H9 (cell line): ENCODE data around the gene GSKIP. TPM values are rescaled to one million over a fixed set of nuclear protein-coding genes. Genes with fewer than 3 reads are reported as not detected.

Source experiments
- DNase-seq: peaks from one replicate; pipeline ENCODE4 v3.0.0-alpha.2; 2017
- H2AFZ ChIP-seq: one replicate; pipeline ENCODE4 v1.6.1; 2013; ENCODE audit warnings: mild to moderate bottlenecking, low read length, control low read depth, moderate library complexity
- H2AK5ac ChIP-seq: 2 replicates; pipeline ENCODE4 v1.6.1; 2013; ENCODE audit warnings: low read length, control low read depth, mixed read lengths; ENCODE audit not compliant: insufficient read length
- H2BK120ac ChIP-seq: one replicate; pipeline ENCODE4 v1.6.1; 2013; ENCODE audit warnings: low read depth, mild to moderate bottlenecking, low read length, control low read depth, inconsistent platforms; ENCODE audit not compliant: poor library complexity, severe bottlenecking
- H2BK12ac ChIP-seq: 2 replicates; pipeline ENCODE4 v1.6.1; 2013; ENCODE audit warnings: low read length, control low read depth, mixed read lengths, low read depth; ENCODE audit not compliant: insufficient read length
- H2BK15ac ChIP-seq: 2 replicates; pipeline ENCODE4 v1.6.1; 2013; ENCODE audit warnings: low read depth, low read length, control low read depth
- H2BK20ac ChIP-seq: one replicate; pipeline ENCODE4 v1.6.1; 2013; ENCODE audit warnings: low read depth, mild to moderate bottlenecking, low read length, control low read depth, inconsistent platforms; ENCODE audit not compliant: poor library complexity, severe bottlenecking
- H2BK5ac ChIP-seq: 2 replicates; pipeline ENCODE4 v1.6.1; 2013; ENCODE audit warnings: low read length, control low read depth, mixed read lengths; ENCODE audit not compliant: insufficient read length
- H3K14ac ChIP-seq: 2 replicates; pipeline ENCODE4 v1.6.1; 2013; ENCODE audit warnings: low read length, control low read depth; ENCODE audit not compliant: insufficient read depth
- H3K18ac ChIP-seq: 2 replicates; pipeline ENCODE4 v1.6.1; 2013; ENCODE audit warnings: low read depth, mild to moderate bottlenecking, mixed read lengths, low read length, control low read depth; ENCODE audit not compliant: insufficient read length
- H3K23ac ChIP-seq: 2 replicates; pipeline ENCODE4 v1.6.1; 2013; ENCODE audit warnings: low read length, control low read depth, mixed read lengths, low read depth; ENCODE audit not compliant: insufficient read length
- H3K23me2 ChIP-seq: 2 replicates; pipeline ENCODE4 v1.6.1; 2013; ENCODE audit warnings: low read depth, mild to moderate bottlenecking, mixed read lengths, low read length, control low read depth; ENCODE audit not compliant: insufficient read length, poor library complexity, severe bottlenecking
- H3K27ac ChIP-seq: 2 replicates; pipeline ENCODE4 v1.5.1; 2013; ENCODE audit warnings: low read length, control low read depth, mixed read lengths, low read depth; ENCODE audit not compliant: insufficient read length
- H3K27me3 ChIP-seq: 2 replicates; pipeline ENCODE4 v1.6.1; 2013; ENCODE audit warnings: low read length, control low read depth, inconsistent platforms; ENCODE audit not compliant: insufficient read depth
- H3K4ac ChIP-seq: 2 replicates; pipeline ENCODE4 v1.6.1; 2013; ENCODE audit warnings: low read depth, mild to moderate bottlenecking, control low read depth, inconsistent platforms, low read length, moderate library complexity
- H3K4me1 ChIP-seq: 2 replicates; pipeline ENCODE4 v1.6.1; 2013; ENCODE audit warnings: low read length, control low read depth, inconsistent platforms; ENCODE audit not compliant: insufficient read depth
- H3K4me2 ChIP-seq: 2 replicates; pipeline ENCODE4 v1.6.1; 2013; ENCODE audit warnings: low read length, control low read depth, mixed read lengths; ENCODE audit not compliant: insufficient read length, insufficient read depth
- H3K56ac ChIP-seq: 2 replicates; pipeline ENCODE4 v1.6.1; 2013; ENCODE audit warnings: low read depth, mild to moderate bottlenecking, mixed read lengths, low read length, control low read depth; ENCODE audit not compliant: insufficient read length
- H3K79me1 ChIP-seq: 2 replicates; pipeline ENCODE4 v1.6.1; 2013; ENCODE audit warnings: low read depth, mild to moderate bottlenecking, moderate library complexity, low read length, control low read depth, inconsistent platforms; ENCODE audit not compliant: insufficient read depth, poor library complexity, severe bottlenecking
- H3K79me2 ChIP-seq: 2 replicates; pipeline ENCODE4 v1.6.1; 2013; ENCODE audit warnings: low read length, control low read depth, inconsistent platforms; ENCODE audit not compliant: insufficient read depth
- H3K9ac ChIP-seq: 2 replicates; pipeline ENCODE4 v1.6.1; 2013; ENCODE audit warnings: low read length, control low read depth, mixed read lengths; ENCODE audit not compliant: insufficient read length; ENCODE audit errors: extremely low read depth
- H3K9me3 ChIP-seq: one replicate; pipeline ENCODE4 v1.6.1; 2013; ENCODE audit warnings: low read depth, low read length, inconsistent platforms; ENCODE audit not compliant: control insufficient read depth
- H3T11ph ChIP-seq: one replicate; pipeline ENCODE4 v1.6.1; 2013; ENCODE audit warnings: mild to moderate bottlenecking, low read length, control low read depth, inconsistent platforms
- H4K20me1 ChIP-seq: one replicate; pipeline ENCODE4 v1.6.1; 2013; ENCODE audit not compliant: control insufficient read depth, insufficient read length, insufficient read depth
- H4K5ac ChIP-seq: 2 replicates; pipeline ENCODE4 v1.6.1; 2013; ENCODE audit warnings: low read depth, mild to moderate bottlenecking, mixed read lengths, low read length, control low read depth; ENCODE audit not compliant: insufficient read length
- H4K8ac ChIP-seq: replicated peaks from 2 replicates; pipeline ENCODE4 v1.6.1; 2013; ENCODE audit warnings: low read length, control low read depth, mixed read lengths, low read depth; ENCODE audit not compliant: insufficient read length
- H4K91ac ChIP-seq: 2 replicates; pipeline ENCODE4 v1.6.1; 2013; ENCODE audit warnings: low read depth, mild to moderate bottlenecking, moderate library complexity, mixed read lengths, low read length, control low read depth; ENCODE audit not compliant: insufficient read length
- H3K27ac Mint-ChIP-seq, 3 experiments: 2 replicates in 2 of 3; 3 replicates in 1 of 3; pipeline ENCODE4 v1.8.0; 2020 to 2021; ENCODE audit warnings: mixed read lengths in 3 of 3, mild to moderate bottlenecking in 1 of 3, moderate library complexity in 1 of 3
- H3K27me3 Mint-ChIP-seq: 2 replicates; pipeline ENCODE4 v1.8.0; 2021; ENCODE audit warnings: low read depth, mild to moderate bottlenecking, moderate library complexity, mixed read lengths
- H3K36me3 Mint-ChIP-seq, 3 experiments: 2 replicates in 2 of 3; 3 replicates in 1 of 3; pipeline ENCODE4 v1.8.0; 2020 to 2021; ENCODE audit warnings: low read depth in 3 of 3, mixed read lengths in 3 of 3; ENCODE audit not compliant: insufficient read depth in 1 of 3
- H3K4me1 Mint-ChIP-seq, 2 experiments: 2 replicates each; pipeline ENCODE4 v1.8.0; 2020; ENCODE audit warnings: mixed read lengths in 2 of 2
- H3K4me3 Mint-ChIP-seq, 2 experiments: 2 replicates in 1 of 2; 3 replicates in 1 of 2; pipeline ENCODE4 v1.8.0; 2020 to 2021; ENCODE audit warnings: mild to moderate bottlenecking in 2 of 2, mixed read lengths in 2 of 2, moderate library complexity in 1 of 2
- H3K9me3 Mint-ChIP-seq, 2 experiments: 2 replicates in 1 of 2; 3 replicates in 1 of 2; pipeline ENCODE4 v1.8.0; 2020; ENCODE audit warnings: mild to moderate bottlenecking in 2 of 2, mixed read lengths in 2 of 2, moderate library complexity in 1 of 2
- CTCF ChIP-seq: fragments of 200-600 bp; sonication (generic); conservative IDR thresholded peaks from 3 replicates; pipeline ENCODE4 v1.8.0; 2021; ENCODE audit warnings: antibody characterized with exemption, mild to moderate bottlenecking
- WGBS: extraction: QIAGEN DNeasy Blood & Tissue Kit; methylation state at CpG from one replicate; pipeline ENCODE4 v1.1.7; 2013; ENCODE audit warnings: missing lambda C conversion rate, low lambda C conversion rate, mixed read lengths; ENCODE audit not compliant: insufficient read length; ENCODE audit errors: extremely low coverage; 5-methylcytosine and 5-hydroxymethylcytosine counted together
- total RNA-seq: library from RNA; stranded (reverse); gene quantifications from 2 replicates; pipeline ENCODE4 v1.2.1, GENCODE V29; 2021

Gene GSKIP
- total RNA-seq, 1 experiment from 2014 or later = 28.6 TPM

- Histone ChIP-seq H3K23me2 (no peaks in the 10 kb centered on the region), H3K56ac (no peak overlapping the region), H4K20me1 (no peaks in the 10 kb centered on the region), H2BK15ac (no peak overlapping the region), H4K91ac (no peak overlapping the region), H3K14ac (no peak overlapping the region), H4K5ac (no peak overlapping the region), H2BK12ac (no peak overlapping the region), H3K9me3 (no peaks in the 10 kb centered on the region), H3K4ac (no peak overlapping the region), H2AK5ac (no peak overlapping the region), H3K27me3 (no peaks in the 10 kb centered on the region), H3K4me2 (no peak overlapping the region), H2BK120ac (no peak overlapping the region), H2AFZ (no peak overlapping the region), H3K18ac (no peak overlapping the region), H3K23ac (no peak overlapping the region), H3K27ac (no peak overlapping the region), H3K79me2 (peaks cover 5% of the 10 kb centered on the region; the same call in 1 of the 2 replicates), H4K8ac (no peak overlapping the region), H3K4me1 (peaks cover 3% of the 10 kb centered on the region; the same call in 1 of the 2 replicates), H3K9ac (no peak overlapping the region), H3T11ph (no peak overlapping the region), H2BK5ac (no peak overlapping the region), H3K79me1 (peaks cover 10% of the 10 kb centered on the region), H2BK20ac (no peak overlapping the region)
- DNase-seq = no peak
- no CpG with 5 or more reads among the region's 3 CpGs for WGBS
- H3K27me3 Mint-ChIP-seq = no peaks in the 10 kb centered on the region
- H3K27ac Mint-ChIP-seq = peak overlapping the region in 1 of 3 experiments; percentile 7; a peak in 1 of 7 replicates
- peaks cover 0 to 9% (median 0%) of the 10 kb centered on the region in 3 experiments; a peak in 2 of 7 replicates for H3K36me3 Mint-ChIP-seq
- no peak for TF ChIP-seq CTCF
- no peaks in the 10 kb centered on the region for H3K9me3 Mint-ChIP-seq
- H3K4me1 Mint-ChIP-seq = peaks cover 5 to 11% of the 10 kb centered on the region in 2 experiments
- no peak overlapping the region for H3K4me3 Mint-ChIP-seq
Observed at GRCh38 chr14:96376093-96376492, 12.8 kb downstream of the GSKIP start.
